Mesodermal cell (in vitro differentiated cells): ENCODE results near the gene MCM6.
"Not testable (repeated sequence)": the region's sequence is repeated elsewhere in the genome, so short reads cannot be mapped to it uniquely, and the experiment has no call there.

Source experiments
- H3K27ac ChIP-seq: 2 replicates; pipeline ENCODE4 v1.7.0; 2013; ENCODE audit warnings: mild to moderate bottlenecking, low read depth, low read length, moderate library complexity; ENCODE audit not compliant: severe bottlenecking
- H3K36me3 ChIP-seq: 2 replicates; pipeline ENCODE4 v1.7.1; 2013; ENCODE audit warnings: mild to moderate bottlenecking, low read length, moderate library complexity; ENCODE audit not compliant: control insufficient read depth, insufficient read depth
- H3K4me1 ChIP-seq: one replicate; pipeline ENCODE4 v1.7.1; 2013; ENCODE audit warnings: mild to moderate bottlenecking, low read length; ENCODE audit not compliant: insufficient read depth, control insufficient read depth, poor library complexity, severe bottlenecking
- H3K4me3 ChIP-seq: 2 replicates; pipeline ENCODE4 v1.7.0; 2013; ENCODE audit warnings: low read length, control low read depth, mild to moderate bottlenecking; ENCODE audit not compliant: insufficient read depth, poor library complexity, severe bottlenecking; ENCODE audit errors: extremely low read depth
- H3K9me3 ChIP-seq: 2 replicates; pipeline ENCODE4 v1.7.1; 2013; ENCODE audit warnings: mild to moderate bottlenecking, low read length, moderate library complexity; ENCODE audit not compliant: control insufficient read depth
- WGBS, 2 experiments: methylation state at CpG; one replicate each; pipeline ENCODE4 v1.1.5; 2013; ENCODE audit warnings: missing lambda C conversion rate in 2 of 2; ENCODE audit not compliant: insufficient coverage in 2 of 2; 5-methylcytosine and 5-hydroxymethylcytosine counted together

Gene MCM6

DNA sequence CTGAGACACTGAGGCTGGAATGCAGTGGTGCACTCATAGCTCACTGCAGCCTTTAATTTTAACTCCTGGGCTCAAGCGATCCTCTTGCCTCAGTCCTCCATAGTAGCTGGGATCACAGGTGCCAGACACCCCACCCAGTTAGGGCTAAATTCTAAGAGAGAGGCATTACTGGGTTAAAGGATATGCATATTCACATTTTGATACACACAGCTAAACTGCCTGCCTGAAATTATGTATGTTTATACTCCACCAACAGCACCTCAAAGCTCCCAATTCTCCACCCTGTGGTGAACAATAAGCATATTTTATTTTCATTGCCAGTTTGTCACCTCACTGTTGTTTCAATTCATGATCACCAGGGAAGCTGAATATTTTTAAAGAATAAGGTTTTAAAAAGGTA, 18.7 kb upstream of the MCM6 start:
- no CpG with 5 or more reads among the region's 1 CpG for WGBS, 2 experiments

DNA sequence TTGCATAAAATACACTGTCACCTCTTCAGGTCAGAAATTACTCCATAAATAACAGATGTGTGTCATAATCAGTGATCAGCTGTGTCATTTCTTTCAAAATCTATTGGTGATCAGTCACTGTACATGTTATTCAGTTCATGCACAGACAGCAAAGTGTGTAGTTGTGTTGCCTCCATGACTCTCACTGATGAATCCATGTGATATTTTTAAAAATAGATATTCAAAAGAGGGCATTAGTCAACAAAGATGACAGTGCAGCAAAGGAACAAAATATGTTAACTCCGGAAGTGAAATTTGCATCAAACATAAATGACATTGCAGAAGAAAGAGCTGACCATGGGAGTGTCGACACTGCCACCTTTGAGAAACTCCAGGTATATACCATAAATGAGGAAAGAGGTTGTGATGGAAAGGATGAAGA, 17.1 kb upstream of the MCM6 start:
- H3K4me3 ChIP-seq: no peak overlapping the region
- no peak overlapping the region for H3K27ac ChIP-seq
- no peaks in the 10 kb centered on the region for H3K36me3 ChIP-seq
- H3K9me3 ChIP-seq: no peaks in the 10 kb centered on the region
- no peaks in the 10 kb centered on the region for H3K4me1 ChIP-seq
- 80 to 90% methylated on average over 2 of the region's 2 CpGs for WGBS, 2 experiments

More for the DNA sequence above, 18.7 kb upstream of the MCM6 start:
- Histone ChIP-seq H3K4me3 (no peak overlapping the region), H3K9me3 (no peaks in the 10 kb centered on the region), H3K4me1 (no peaks in the 10 kb centered on the region), H3K36me3 (no peaks in the 10 kb centered on the region), H3K27ac (no peak overlapping the region)

DNA sequence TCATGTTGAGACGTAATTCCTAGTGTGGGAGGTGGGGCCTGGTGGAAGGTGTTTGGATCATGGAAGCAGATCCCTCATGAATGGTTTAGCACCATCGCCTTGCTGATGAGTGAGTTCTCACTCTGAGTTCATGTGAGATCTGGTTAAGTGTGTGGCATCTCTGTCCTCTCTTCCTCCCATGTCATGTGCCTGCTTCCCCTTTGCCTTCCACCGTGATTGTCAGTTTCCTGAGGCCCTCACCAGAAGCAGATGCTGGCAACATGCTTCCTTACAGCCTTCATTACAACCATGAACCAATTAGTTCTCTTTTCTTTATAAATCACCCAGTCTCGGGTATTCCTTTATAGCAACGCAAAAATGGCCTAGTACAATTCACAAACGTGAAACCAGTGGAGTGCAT, 14.6 kb upstream of the MCM6 start:
- H3K9me3 ChIP-seq: no peaks in the 10 kb centered on the region
- H3K4me1 ChIP-seq: no peaks in the 10 kb centered on the region
- H3K27ac ChIP-seq: no peak overlapping the region
- no peaks in the 10 kb centered on the region for H3K36me3 ChIP-seq
- no peak overlapping the region for H3K4me3 ChIP-seq
- 81 to 85% methylated on average over 3 to 4 of the region's 6 CpGs for WGBS, 2 experiments

DNA sequence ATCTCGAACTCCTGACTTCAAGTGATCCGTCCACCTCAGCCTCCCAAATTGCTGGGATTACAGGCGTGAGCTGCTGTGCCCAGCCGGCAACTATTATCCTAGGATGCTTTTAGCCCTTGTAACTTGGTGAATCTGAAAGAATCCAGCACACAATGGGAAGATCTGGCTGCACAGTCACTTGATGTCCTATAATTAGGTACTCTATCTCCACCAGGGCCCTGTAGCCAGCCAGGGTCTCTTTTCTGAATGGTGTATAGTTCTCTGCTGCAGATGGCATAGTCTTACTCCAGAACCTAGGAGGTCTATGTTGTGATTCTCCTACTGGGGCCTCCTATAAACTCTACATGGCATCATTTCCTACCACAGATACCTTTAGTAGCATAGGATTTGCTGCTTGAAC, 13.9 kb upstream of the MCM6 start:
- Histone ChIP-seq H3K4me3 (no peak overlapping the region), H3K27ac (no peak overlapping the region), H3K36me3 (no peaks in the 10 kb centered on the region), H3K4me1 (no peaks in the 10 kb centered on the region), H3K9me3 (no peaks in the 10 kb centered on the region)
- WGBS, 2 experiments: 91% methylated on average over 4 of the region's 4 CpGs

DNA sequence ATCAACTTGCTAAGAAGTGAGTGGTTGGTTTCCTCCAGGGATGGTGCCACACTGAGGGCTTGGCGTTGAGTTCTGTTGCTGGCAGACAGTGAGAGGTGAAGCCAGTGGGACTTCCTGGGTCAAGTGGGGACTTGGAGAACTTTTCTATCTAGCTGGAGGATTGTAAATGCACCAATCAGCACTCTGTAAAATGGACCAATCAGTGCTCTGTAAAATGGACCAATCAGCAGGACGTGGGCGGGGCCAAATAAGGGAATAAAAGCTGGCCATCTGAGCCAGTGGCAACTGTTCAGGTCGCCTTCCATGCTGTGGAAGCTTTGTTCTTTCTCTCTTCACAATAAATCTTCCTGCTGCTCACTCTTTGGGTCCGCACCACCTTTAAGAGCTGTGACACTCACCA, 12.3 kb upstream of the MCM6 start:
- WGBS, 2 experiments: 87 to 95% methylated on average over 5 of the region's 5 CpGs
- not testable (repeated sequence) for H3K4me3 ChIP-seq, H3K36me3 ChIP-seq, H3K9me3 ChIP-seq, H3K27ac ChIP-seq, H3K4me1 ChIP-seq

DNA sequence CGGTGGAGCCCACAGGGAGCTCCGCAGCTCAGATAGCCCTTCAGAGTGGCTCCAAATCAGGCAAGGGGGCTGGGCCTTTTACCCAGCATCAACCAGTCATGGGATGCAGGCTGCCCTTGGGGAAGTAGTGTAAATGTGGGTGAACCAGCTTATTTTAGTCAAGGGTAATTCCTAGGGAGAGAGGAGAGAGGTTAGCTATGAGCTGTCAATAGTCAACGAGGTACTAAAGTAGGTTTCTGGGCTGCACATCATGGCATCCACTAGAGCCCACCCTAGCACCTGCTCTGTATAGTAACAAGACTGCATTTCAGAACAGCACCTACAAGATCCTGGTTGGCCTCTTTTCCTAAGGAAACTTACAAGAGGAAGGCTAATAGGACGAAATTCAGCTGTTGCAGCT, 9.5 kb upstream of the MCM6 start:
- Histone ChIP-seq H3K27ac (no peak overlapping the region), H3K4me1 (no peaks in the 10 kb centered on the region), H3K36me3 (no peaks in the 10 kb centered on the region), H3K4me3 (no peak overlapping the region), H3K9me3 (no peaks in the 10 kb centered on the region)
- 87% methylated on average over 3 of the region's 4 CpGs; no CpG with 5 or more reads in 1 of the 2 experiments for WGBS, 2 experiments

DNA sequence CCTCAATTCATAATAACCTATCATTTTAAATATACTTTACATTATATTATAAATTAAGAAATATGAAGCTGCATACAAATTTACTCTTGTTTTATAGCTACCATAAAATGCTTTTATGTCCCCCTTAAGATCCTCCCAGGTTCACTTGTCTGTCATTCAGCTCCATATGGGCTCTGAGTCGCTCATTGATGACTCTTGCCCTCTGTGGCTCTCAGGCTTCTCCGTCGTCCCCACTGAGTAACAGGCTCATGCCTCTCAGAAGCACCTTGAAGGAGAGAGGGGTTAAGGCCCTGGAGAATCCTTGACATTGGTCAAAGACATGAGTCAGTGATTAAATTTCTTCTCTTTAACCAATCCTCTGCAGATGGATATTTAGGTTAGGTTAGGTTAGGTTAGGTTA, 6.2 kb upstream of the MCM6 start:
- H3K4me3 ChIP-seq: no peak overlapping the region
- H3K9me3 ChIP-seq: no peaks in the 10 kb centered on the region
- H3K4me1 ChIP-seq: no peaks in the 10 kb centered on the region
- H3K36me3 ChIP-seq: no peaks in the 10 kb centered on the region
- H3K27ac ChIP-seq: no peak overlapping the region
- WGBS, 2 experiments: 67 to 100% methylated on average over 1 of the region's 3 CpGs

DNA sequence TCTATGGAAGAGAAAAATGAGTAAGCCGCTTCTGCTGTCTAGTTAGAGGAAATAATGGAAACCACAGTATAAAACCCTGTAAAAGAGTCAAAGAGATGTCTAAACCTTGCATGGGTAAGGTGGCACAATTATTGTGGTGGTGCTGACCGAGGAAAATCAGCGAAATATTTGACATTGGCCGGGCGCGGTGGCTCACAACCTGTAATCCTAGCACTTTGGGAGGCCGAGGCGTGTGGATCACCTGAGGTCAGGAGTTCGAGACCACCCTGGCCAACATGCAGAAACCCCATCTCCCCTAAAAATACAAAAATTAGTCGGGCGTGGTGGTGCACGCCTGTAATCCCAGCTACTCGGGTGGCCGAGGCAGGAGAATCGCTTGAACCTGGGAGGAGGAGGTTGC, 527 bp upstream of the MCM6 start:
- peaks cover 23% of the 10 kb centered on the region for H3K36me3 ChIP-seq
- not testable (repeated sequence) for H3K27ac ChIP-seq, H3K4me1 ChIP-seq, H3K9me3 ChIP-seq
- WGBS, 2 experiments: 67 to 88% methylated on average over 3 to 10 of the region's 15 CpGs
- H3K4me3 ChIP-seq: peak overlapping the region; percentile 75

DNA sequence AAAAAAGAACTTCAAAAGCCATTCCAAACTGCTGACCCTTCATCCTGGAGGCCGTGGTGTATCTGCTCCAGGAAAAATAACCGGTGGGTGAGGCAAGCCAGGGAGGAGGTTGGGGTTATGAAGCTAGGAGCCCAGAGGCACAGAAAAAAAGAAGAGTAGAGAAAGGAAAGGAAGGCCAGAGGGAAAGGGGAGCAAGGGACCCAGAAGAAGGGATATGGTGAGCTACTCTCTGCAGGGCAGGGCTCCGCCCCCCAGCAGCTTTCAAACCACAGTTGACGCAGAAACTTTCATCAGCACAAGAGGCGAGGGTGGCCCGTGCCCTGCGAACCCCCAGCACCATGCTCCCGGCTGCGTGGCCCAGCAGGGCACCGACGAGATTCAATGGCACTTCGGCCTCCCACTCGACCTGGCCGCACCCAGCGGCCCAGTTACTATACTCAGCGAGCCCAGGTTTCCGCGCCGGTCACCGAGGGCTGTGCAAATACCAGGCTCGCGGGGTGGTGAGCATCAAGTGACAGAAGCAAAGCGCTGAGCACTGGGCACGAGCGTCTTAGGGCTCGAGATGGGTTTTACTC, 665 bp downstream of the MCM6 start:
- Histone ChIP-seq H3K9me3 (no peaks in the 10 kb centered on the region), H3K4me3 (peak overlapping the region; percentile 75), H3K27ac (peak overlapping the region; percentile 75), H3K4me1 (peaks cover 6% of the 10 kb centered on the region), H3K36me3 (peaks cover 35% of the 10 kb centered on the region)
- WGBS, 2 experiments: 0 to 1% methylated on average over 20 to 24 of the region's 26 CpGs

DNA sequence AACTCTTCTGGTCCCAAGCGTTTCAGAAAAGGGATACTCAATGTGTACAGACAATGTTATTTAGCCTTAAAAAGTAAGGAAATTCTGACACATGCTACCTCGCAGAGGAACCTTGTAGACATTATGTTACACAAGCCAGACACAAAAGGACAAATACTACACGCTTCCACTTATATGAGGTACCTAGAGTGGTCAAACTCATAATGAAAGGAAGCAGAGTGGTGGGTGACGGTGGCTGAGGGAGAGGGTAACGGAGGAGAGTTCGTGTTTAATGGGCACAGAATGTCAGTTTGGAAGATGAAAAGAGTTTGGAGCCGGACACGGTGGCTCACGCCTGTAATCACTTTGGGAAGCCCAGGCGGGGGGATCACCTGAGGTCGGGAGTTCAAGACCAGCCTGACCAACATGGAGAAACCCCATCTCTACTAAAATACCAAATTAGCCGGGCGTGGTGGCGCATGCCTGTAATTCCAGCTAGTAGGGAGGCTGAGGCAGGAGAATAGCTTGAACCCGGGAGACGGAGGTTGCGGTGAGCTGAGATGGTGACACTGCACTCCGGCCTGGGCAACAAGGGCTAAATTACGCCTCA, 1.4 kb downstream of the MCM6 start:
- Histone ChIP-seq H3K9me3 (no peaks in the 10 kb centered on the region), H3K27ac (no peak overlapping the region), H3K36me3 (peaks cover 42% of the 10 kb centered on the region), H3K4me1 (peaks cover 6% of the 10 kb centered on the region), H3K4me3 (peak overlapping the region; percentile 75)
- 75 to 86% methylated on average over 8 to 13 of the region's 19 CpGs for WGBS, 2 experiments

DNA sequence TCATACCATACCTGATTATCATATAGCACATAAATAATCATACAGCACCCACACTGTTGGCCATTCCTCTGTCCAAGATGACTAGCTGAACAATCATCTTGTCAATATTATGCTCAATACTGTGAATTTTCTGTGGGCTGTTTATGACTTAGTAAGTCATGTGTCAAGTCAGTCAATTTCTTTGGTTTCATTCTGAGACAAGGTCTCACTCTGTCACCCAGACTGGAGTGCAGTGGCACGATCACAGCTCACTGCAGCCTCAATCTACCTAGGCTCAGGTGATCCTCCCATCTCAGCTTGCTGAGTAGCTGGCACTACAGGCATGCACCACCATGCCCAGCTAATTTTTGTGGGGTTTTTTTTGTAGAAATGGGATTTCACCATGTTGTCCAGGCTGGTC, 5.7 kb downstream of the MCM6 start:
- 100% methylated on average over 1 of the region's 1 CpG for WGBS, 2 experiments
- Histone ChIP-seq H3K4me3 (no peak overlapping the region), H3K9me3 (no peaks in the 10 kb centered on the region), H3K4me1 (peaks cover 6% of the 10 kb centered on the region), H3K36me3 (peaks cover 77% of the 10 kb centered on the region), H3K27ac (no peak overlapping the region)
